Ishikawa (cell line): ENCODE data around the gene ERF.

Source experiments
- CEBPB ChIP-seq: IDR thresholded peaks from 2 replicates; pipeline ENCODE4 v1.6.1; 2012
- CREB1 ChIP-seq: IDR thresholded peaks from 2 replicates; pipeline ENCODE4 v1.6.1; 2012; ENCODE audit warnings: low read depth
- EGR1 ChIP-seq: IDR thresholded peaks from 2 replicates; pipeline ENCODE4 v1.6.1; 2012
- EP300 ChIP-seq: IDR thresholded peaks from 2 replicates; pipeline ENCODE4 v1.6.1; 2012; ENCODE audit warnings: borderline replicate concordance
- FOXM1 ChIP-seq: IDR thresholded peaks from 2 replicates; pipeline ENCODE4 v1.6.1; 2012; ENCODE audit warnings: low read depth, borderline replicate concordance
- MAX ChIP-seq: IDR thresholded peaks from 2 replicates; pipeline ENCODE4 v1.6.1; 2012
- NFIC ChIP-seq: IDR thresholded peaks from 2 replicates; pipeline ENCODE4 v1.6.1; 2012
- RAD21 ChIP-seq: IDR thresholded peaks from 2 replicates; pipeline ENCODE4 v1.6.1; 2012; ENCODE audit warnings: low read depth
- REST ChIP-seq: IDR thresholded peaks from 2 replicates; pipeline ENCODE4 v1.6.1; 2012; ENCODE audit warnings: low read depth, mild to moderate bottlenecking
- TAF1 ChIP-seq: IDR thresholded peaks from 2 replicates; pipeline ENCODE4 v1.6.1; 2012; ENCODE audit warnings: low read depth, mild to moderate bottlenecking
- TEAD4 ChIP-seq: IDR thresholded peaks from 2 replicates; pipeline ENCODE4 v1.6.1; 2012
- USF1 ChIP-seq: IDR thresholded peaks from 2 replicates; pipeline ENCODE4 v1.6.1; 2012
- YY1 ChIP-seq: IDR thresholded peaks from 2 replicates; pipeline ENCODE4 v1.6.1; 2012; ENCODE audit warnings: low read depth
- ZBTB7A ChIP-seq: IDR thresholded peaks from 2 replicates; pipeline ENCODE4 v1.6.1; 2012; ENCODE audit warnings: low read depth

The ERF gene

GRCh38 chr19:42287827-42288107 lies 32.8 kb upstream of the ERF start:
- no peak for TF ChIP-seq EP300
- TF ChIP-seq RAD21, result no peak
- TF ChIP-seq CREB1, result no peak
- no peak for TF ChIP-seq TEAD4
- TF ChIP-seq EGR1, result no peak
- no peak for TF ChIP-seq YY1
- TF ChIP-seq CEBPB, result no peak
- TF ChIP-seq FOXM1, result no peak
- no peak for TF ChIP-seq USF1

GRCh38 chr19:42287017-42287826 lies 32.3 kb upstream of the ERF start:
- TF ChIP-seq TAF1 (no peak), CREB1 (no peak), CEBPB (no peak), TEAD4 (no peak), EGR1 (no peak), RAD21 (no peak), NFIC (no peak), MAX (no peak), REST (no peak), EP300 (no peak)

- TF ChIP-seq NFIC (peak; percentile 52; the same call in 1 of the 2 replicates), CEBPB (no peak), ZBTB7A (no peak), EP300 (no peak), TAF1 (no peak)
Observed at GRCh38 chr19:42286349-42287016, 31.6 kb upstream of the ERF start.

- no peak for TF ChIP-seq RAD21
- TF ChIP-seq ZBTB7A, result no peak
- no peak for TF ChIP-seq USF1
Observed at GRCh38 chr19:42285988-42286348, 31.0 kb upstream of the ERF start.

- TF ChIP-seq CEBPB (no peak), RAD21 (no peak), MAX (no peak), CREB1 (no peak), YY1 (no peak), FOXM1 (no peak), NFIC (no peak), USF1 (no peak), TEAD4 (no peak), EP300 (no peak)
Observed at GRCh38 chr19:42285541-42285941, 30.6 kb upstream of the ERF start.

- TF ChIP-seq EP300 (no peak), TEAD4 (no peak), NFIC (no peak), REST (no peak), FOXM1 (no peak)
Observed at GRCh38 chr19:42284591-42285341, 29.8 kb upstream of the ERF start.
